SH-SY5Y (cell line): Measurements from ENCODE around the gene GK.

Experiments used
- GATA2 ChIP-seq: IDR thresholded peaks from 2 replicates; pipeline ENCODE4 v1.6.1; 2011; ENCODE audit warnings: mild to moderate bottlenecking, low read depth, low read length
- GATA3 ChIP-seq: IDR thresholded peaks from 2 replicates; pipeline ENCODE4 v1.6.1; 2011; ENCODE audit warnings: low read depth, mild to moderate bottlenecking, low read length, moderate library complexity

GRCh38 chrX:30741545-30741944, 88.3 kb downstream of the GK start:
- no peak for TF ChIP-seq GATA3
- TF ChIP-seq GATA2 = no peak
